Measurements from ENCODE around the gene NOTCH3.

DNA sequence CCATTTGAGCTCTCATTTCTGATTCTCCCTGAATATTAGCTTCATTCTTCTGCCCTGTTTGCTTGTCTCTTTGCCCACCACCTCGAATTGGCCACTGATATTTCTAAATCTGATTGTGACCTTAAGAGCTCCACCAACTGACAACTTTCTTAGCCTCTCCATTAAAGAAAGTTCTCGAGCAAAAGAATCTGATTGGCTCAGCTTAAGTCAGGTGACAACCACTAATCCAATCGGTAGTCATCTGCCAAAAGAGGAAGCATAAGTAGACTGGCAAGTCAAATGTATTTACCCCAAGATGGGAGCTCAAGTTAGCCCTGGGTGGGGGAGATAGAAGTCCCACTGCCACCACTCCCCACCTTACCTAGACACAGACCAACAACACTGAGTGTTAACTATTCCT, 41.5 kb downstream of the NOTCH3 start:
- TF ChIP-seq, protein P1, sequence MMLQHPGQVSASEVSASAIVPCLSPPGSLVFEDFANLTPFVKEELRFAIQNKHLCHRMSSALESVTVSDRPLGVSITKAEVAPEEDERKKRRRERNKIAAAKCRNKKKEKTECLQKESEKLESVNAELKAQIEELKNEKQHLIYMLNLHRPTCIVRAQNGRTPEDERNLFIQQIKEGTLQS (CRISPR knock-in tag; conservative IDR thresholded peaks at IDR 0.05): no peak
- TF ChIP-seq, protein P2, sequence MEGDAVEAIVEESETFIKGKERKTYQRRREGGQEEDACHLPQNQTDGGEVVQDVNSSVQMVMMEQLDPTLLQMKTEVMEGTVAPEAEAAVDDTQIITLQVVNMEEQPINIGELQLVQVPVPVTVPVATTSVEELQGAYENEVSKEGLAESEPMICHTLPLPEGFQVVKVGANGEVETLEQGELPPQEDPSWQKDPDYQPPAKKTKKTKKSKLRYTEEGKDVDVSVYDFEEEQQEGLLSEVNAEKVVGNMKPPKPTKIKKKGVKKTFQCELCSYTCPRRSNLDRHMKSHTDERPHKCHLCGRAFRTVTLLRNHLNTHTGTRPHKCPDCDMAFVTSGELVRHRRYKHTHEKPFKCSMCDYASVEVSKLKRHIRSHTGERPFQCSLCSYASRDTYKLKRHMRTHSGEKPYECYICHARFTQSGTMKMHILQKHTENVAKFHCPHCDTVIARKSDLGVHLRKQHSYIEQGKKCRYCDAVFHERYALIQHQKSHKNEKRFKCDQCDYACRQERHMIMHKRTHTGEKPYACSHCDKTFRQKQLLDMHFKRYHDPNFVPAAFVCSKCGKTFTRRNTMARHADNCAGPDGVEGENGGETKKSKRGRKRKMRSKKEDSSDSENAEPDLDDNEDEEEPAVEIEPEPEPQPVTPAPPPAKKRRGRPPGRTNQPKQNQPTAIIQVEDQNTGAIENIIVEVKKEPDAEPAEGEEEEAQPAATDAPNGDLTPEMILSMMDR (IDR thresholded peaks at IDR 0.05): no peak
- TF ChIP-seq, protein P3, sequence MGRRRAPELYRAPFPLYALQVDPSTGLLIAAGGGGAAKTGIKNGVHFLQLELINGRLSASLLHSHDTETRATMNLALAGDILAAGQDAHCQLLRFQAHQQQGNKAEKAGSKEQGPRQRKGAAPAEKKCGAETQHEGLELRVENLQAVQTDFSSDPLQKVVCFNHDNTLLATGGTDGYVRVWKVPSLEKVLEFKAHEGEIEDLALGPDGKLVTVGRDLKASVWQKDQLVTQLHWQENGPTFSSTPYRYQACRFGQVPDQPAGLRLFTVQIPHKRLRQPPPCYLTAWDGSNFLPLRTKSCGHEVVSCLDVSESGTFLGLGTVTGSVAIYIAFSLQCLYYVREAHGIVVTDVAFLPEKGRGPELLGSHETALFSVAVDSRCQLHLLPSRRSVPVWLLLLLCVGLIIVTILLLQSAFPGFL (CRISPR knock-in tag; IDR thresholded peaks at IDR 0.05; ENCODE audit: borderline replicate concordance): no peak
- TF ChIP-seq ZNF138 (CRISPR knock-in tag; conservative IDR thresholded peaks at IDR 0.05) (no peak), TEAD1 (CRISPR knock-in tag; IDR thresholded peaks at IDR 0.05) (no peak), SP1 (CRISPR knock-in tag; conservative IDR thresholded peaks at IDR 0.05) (no peak), TCF7 (CRISPR knock-in tag; IDR thresholded peaks at IDR 0.05; ENCODE audit: low read depth) (no peak), NR1H2 (CRISPR knock-in tag; IDR thresholded peaks at IDR 0.05) (no peak), TEAD4 (CRISPR knock-in tag; IDR thresholded peaks at IDR 0.05) (no peak)
- TF ChIP-seq, protein P4, sequence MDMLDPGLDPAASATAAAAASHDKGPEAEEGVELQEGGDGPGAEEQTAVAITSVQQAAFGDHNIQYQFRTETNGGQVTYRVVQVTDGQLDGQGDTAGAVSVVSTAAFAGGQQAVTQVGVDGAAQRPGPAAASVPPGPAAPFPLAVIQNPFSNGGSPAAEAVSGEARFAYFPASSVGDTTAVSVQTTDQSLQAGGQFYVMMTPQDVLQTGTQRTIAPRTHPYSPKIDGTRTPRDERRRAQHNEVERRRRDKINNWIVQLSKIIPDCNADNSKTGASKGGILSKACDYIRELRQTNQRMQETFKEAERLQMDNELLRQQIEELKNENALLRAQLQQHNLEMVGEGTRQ (CRISPR knock-in tag; IDR thresholded peaks at IDR 0.05): peak; percentile 14; the same call in 1 of the 2 replicates

Measured in WTC11 (cell line).